ENCODE results near the gene DDX39A.

DDX39A gene

GRCh38 chr19:14363183-14364097, 55.7 kb downstream of the DDX39A start:
- no peak for DNase-seq (ENCODE audit: low read depth in 2 of 2)

- no peak for DNase-seq (ENCODE audit: low read depth in 2 of 2)
Measured at GRCh38 chr19:14361824-14362223, 57.3 kb downstream of the DDX39A start.
